ENCODE measurements around the gene POLR2J3.
A peak's percentile ranks its signal among the peaks of the same experiment; 100 is the strongest.
"Not testable (repeated sequence)": the region's sequence is repeated elsewhere in the genome, so short reads cannot be mapped to it uniquely, and the experiment has no call there.

The POLR2J3 gene

GRCh38 chr7:102572261-102573239 lies at the start of gene POLR2J3:
TSS of gene POLR2J3 (minus strand) at chr7:102572583. CDS start at chr7:102572521, 62 bp downstream.
- peak; percentile 69 for TF ChIP-seq CTCF (conservative IDR thresholded peaks at IDR 0.05)
- H3K27ac ChIP-seq = peak within 1 kb of the TSS; percentile 70

DNA sequence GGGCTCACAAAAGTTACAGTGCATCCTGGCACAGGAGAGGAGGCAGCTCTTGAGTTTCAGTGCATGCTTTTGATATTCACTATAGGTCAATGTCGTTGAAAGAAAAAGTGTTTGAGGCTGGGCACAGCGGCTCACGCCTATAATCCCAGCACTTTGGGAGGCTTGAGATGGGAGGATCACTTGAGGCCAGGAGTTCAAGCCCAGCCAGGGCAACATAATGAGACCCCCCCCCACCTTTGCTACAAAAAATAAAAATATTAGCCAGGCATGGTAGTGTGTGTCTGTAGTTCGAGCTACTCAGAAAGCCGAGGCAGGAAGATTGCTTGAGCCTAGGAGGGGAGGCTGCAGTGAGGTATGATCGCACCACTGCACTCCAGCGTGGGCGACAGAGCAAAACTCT lies 45.7 kb upstream of the POLR2J3 start:
- H3K27ac ChIP-seq = not testable (repeated sequence)

GRCh38 chr7:102616507-102617125 lies 44.2 kb upstream of the POLR2J3 start, which contains the start of gene RASA4:
TSS of gene RASA4 (minus strand) at chr7:102616756. CDS start at chr7:102616689, 67 bp downstream.
- not testable (repeated sequence) for H3K27ac ChIP-seq

DNA sequence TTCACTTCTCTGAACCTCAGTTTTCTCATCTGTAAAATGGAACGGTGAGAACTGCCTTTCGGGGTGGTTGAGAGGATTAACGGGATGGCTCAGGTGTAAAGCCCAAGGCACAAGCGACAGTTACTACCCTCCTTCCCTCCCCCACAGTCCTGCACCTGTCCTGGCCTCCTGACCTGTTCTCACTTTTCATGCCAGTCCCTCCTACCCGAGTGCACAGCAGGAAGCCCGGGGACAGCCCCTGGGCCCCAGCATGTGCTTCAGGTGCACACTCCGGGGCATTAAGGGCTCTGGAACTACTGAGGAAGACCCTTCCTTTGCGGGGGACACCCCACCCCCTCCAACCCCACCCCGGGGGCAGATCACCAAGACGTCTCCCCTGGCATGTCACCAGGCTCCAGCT lies 43.5 kb upstream of the POLR2J3 start:
- not testable (repeated sequence) for H3K27ac ChIP-seq

- H3K27ac ChIP-seq = not testable (repeated sequence)
Observed at GRCh38 chr7:102614873-102615272, 42.5 kb upstream of the POLR2J3 start.

DNA sequence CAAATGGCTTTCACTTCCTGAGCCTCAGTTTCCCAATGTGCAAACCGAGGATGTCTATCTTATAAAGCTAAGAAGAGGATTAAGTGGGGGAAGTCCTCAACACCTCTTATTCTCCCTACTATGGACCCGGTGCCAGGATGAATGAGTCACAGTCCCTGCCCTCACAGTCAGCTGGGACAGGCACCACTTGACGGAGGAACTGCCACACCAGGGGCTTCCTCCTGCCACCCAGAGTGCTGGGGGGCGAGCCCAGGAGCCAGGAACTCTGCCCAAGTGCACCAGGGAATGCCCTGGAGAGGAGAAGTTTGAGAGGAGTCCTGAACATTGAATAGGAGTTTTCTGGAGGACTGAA lies 41.9 kb upstream of the POLR2J3 start:
- not testable (repeated sequence) for H3K27ac ChIP-seq

- not testable (repeated sequence) for H3K27ac ChIP-seq
Observed at GRCh38 chr7:102613575-102614345, 41.4 kb upstream of the POLR2J3 start.

DNA sequence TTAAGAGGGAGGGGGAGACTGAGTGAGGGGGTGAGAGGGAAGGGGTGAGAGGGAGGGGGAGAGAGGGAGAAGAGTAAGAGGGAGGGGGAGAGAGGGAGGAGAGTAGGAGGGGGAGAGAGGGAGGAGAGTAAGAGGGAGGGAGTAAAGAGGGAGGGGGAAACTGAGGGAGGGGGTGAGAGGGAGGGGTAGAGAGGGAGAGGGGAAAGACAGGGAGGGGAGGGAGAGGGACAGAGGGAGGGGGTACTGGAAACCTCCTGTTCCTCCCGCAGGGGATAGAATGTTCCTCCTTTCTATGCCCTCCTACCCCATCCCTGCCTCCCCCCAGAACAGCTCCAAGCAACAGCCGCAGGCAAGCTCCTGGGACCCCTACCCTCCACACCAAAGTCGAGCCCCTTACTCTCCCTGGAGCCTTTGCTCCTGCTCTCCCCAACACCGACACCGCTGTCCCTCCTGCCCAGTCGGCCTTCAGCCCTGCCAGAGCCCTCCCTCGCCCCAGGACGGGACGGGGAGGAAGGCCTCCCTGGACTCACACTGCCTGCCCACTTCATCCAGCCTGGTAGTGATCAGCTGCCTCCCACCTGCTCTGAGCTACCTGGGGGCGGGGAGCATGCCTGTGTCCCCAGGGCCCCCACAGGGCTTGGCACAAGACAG lies 39.4 kb upstream of the POLR2J3 start:
- not testable (repeated sequence) for H3K27ac ChIP-seq

DNA sequence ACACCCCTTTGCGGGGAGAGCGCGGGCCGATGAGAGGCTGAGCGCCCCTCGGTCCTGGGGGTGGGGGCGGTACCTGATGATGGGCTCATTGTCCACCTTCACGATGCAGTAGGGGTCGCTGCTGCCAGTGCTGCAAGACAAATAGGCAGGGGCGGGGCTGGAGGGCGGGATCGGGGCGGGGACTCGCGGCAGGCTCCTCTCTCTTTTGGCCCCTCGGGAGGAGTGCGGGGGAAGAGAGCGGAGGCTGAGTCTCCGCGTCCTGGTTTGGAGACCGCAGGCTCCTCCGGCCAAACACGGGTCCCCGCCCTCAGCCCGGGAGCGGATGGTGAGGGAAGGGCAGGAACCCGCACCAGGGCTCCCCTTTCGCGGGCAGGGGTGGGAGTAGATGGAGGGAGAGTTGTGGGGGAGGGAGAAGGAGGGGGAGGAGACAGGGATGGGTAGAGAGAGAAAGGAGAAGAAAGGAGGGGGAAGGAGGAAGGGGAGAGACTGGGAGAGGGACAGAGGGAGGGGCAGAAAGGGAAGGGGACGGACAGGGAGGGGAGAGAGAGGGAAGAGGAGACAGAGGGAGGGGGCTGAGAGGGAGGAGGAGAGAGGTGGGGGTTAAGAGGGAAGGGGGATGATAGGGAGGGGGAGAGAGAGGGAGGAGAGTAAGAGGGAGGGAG lies 38.8 kb upstream of the POLR2J3 start:
- not testable (repeated sequence) for H3K27ac ChIP-seq

- H3K27ac ChIP-seq = not testable (repeated sequence)
Observed at GRCh38 chr7:102610441-102610840, 38.1 kb upstream of the POLR2J3 start.

- H3K27ac ChIP-seq = not testable (repeated sequence)
Observed at GRCh38 chr7:102609734-102610133, 37.4 kb upstream of the POLR2J3 start.

DNA sequence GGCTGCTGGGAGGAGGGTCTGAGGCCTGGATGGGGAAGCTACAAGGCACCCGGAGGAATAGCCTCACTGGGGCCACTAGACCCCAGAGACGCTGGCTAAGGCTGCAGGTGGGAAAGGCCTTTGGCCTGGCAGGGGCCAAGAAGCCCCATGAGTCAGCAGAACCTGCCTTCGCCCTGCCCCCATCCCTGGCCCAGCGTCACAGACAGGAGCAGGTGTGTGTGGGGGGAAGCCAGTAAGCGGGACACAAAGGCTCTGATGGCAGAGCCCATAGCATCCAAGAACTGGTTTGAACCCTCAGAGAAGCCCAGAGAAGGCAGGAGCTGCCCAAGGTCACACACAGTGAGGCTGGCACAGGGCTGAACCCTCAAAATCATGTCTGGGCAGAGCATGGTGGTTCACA lies 34.5 kb upstream of the POLR2J3 start:
- H3K27ac ChIP-seq = not testable (repeated sequence)

GRCh38 chr7:102604431-102605145 lies 32.2 kb upstream of the POLR2J3 start:
- not testable (repeated sequence) for H3K27ac ChIP-seq

- H3K27ac ChIP-seq = not testable (repeated sequence)
Observed at GRCh38 chr7:102602317-102602716, 29.9 kb upstream of the POLR2J3 start.

- not testable (repeated sequence) for H3K27ac ChIP-seq
Observed at GRCh38 chr7:102599699-102600098, 27.3 kb upstream of the POLR2J3 start.

- not testable (repeated sequence) for H3K27ac ChIP-seq
Observed at GRCh38 chr7:102596036-102596435, 23.7 kb upstream of the POLR2J3 start.

- not testable (repeated sequence) for H3K27ac ChIP-seq
Observed at GRCh38 chr7:102593637-102594334, 21.4 kb upstream of the POLR2J3 start.

DNA sequence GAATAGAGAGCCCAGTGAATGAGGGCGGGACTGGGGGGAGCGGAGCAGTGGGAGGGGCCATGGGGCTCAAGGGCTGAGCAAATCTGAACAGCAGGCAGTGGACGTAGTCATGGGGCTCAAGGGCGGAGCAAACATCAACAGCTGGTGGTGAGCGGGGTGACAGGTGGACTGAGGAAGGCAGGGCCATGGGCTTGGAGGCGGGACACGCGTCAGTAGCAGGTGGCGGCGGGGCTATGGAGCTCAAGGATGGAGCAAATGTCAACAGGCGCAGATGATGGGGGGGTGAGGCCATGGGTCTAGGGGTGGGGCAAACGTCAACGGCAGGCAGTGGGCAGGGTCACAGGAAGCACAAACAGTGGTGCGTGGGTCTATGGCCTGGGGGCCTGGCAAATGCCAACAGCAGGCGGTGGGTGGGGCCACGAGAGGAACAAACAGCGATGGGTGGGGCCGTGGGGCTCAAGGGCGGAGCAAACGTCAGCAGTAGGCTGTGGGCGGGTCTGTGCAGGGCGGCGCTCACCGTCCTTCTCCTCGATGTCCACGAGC lies 20.2 kb upstream of the POLR2J3 start:
- not testable (repeated sequence) for H3K27ac ChIP-seq

Data from C4-2B (cell line).